Medulla oblongata (tissue), 1 donor: Measurements from ENCODE around the gene AHDC1.
A peak's percentile ranks its signal among the peaks of the same experiment; 100 is the strongest.

Experiments
- DNase-seq: peaks from one replicate; pipeline ENCODE4 v3.0.0-alpha.2; 2015; ENCODE audit errors: extremely low spot score

Gene AHDC1

GRCh38 chr1:27576806-27577227 is 27.1 kb downstream of the AHDC1 start:
- no peak for DNase-seq

GRCh38 chr1:27575840-27576331 is 28.1 kb downstream of the AHDC1 start:
- DNase-seq = no peak

GRCh38 chr1:27574871-27575831 is 28.8 kb downstream of the AHDC1 start:
- DNase-seq = no peak

GRCh38 chr1:27574001-27574781 is 29.8 kb downstream of the AHDC1 start:
- no peak for DNase-seq

- DNase-seq = no peak
These were observed 31.1 kb downstream of the AHDC1 start for GRCh38 chr1:27572679-27573426.

- DNase-seq = no peak
These were observed 31.8 kb downstream of the AHDC1 start for GRCh38 chr1:27572019-27572678.

GRCh38 chr1:27571439-27572018 is 32.4 kb downstream of the AHDC1 start:
- DNase-seq = no peak

GRCh38 chr1:27570784-27571183 is 33.2 kb downstream of the AHDC1 start:
- DNase-seq = no peak

- DNase-seq = no peak
These were observed 33.6 kb downstream of the AHDC1 start for GRCh38 chr1:27570356-27570755.

GRCh38 chr1:27569506-27570291 is 34.2 kb downstream of the AHDC1 start:
- DNase-seq = no peak

GRCh38 chr1:27569088-27569460 is 34.9 kb downstream of the AHDC1 start:
- DNase-seq = no peak

GRCh38 chr1:27568300-27569087 is 35.5 kb downstream of the AHDC1 start:
- peak; percentile 76 for DNase-seq

- DNase-seq = no peak
These were observed 36.0 kb downstream of the AHDC1 start for GRCh38 chr1:27567971-27568299.

- DNase-seq = no peak
These were observed 36.8 kb downstream of the AHDC1 start for GRCh38 chr1:27567146-27567526.

- DNase-seq = no peak
These were observed 37.3 kb downstream of the AHDC1 start for GRCh38 chr1:27566462-27567145.

GRCh38 chr1:27564710-27565649 is 39.0 kb downstream of the AHDC1 start:
- no peak for DNase-seq

- peak; percentile 63 for DNase-seq
These were observed 40.1 kb downstream of the AHDC1 start for GRCh38 chr1:27563591-27564471.
